GM12801 (cell line): ENCODE measurements around the gene PANX1.

Source experiments
- CTCF ChIP-seq: IDR thresholded peaks from one replicate; pipeline ENCODE4 v1.5.1; 2011; ENCODE audit warnings: control low read depth; ENCODE audit not compliant: insufficient read length; ENCODE audit errors: extremely low read depth

Gene PANX1

GRCh38 chr11:94140154-94140655 lies 11.6 kb downstream of the PANX1 start:
- TF ChIP-seq CTCF = no peak

GRCh38 chr11:94141511-94142307 lies 13.1 kb downstream of the PANX1 start:
- TF ChIP-seq CTCF = no peak

- TF ChIP-seq CTCF = no peak
Observed at GRCh38 chr11:94142308-94143281, 14.0 kb downstream of the PANX1 start.

GRCh38 chr11:94144216-94144615 lies 15.6 kb downstream of the PANX1 start:
- TF ChIP-seq CTCF = no peak

- no peak for TF ChIP-seq CTCF
Observed at GRCh38 chr11:94144664-94145063, 16.0 kb downstream of the PANX1 start.

- TF ChIP-seq CTCF = no peak
Observed at GRCh38 chr11:94145431-94145830, 16.8 kb downstream of the PANX1 start.

GRCh38 chr11:94145916-94146315 lies 17.3 kb downstream of the PANX1 start:
- no peak for TF ChIP-seq CTCF
